Left renal pelvis (tissue), 4 donors: ENCODE results near the gene OLA1. TPM values are rescaled to one million over a fixed set of nuclear protein-coding genes. Genes with fewer than 3 reads are reported as not detected.

ENCODE experiments used
- DNase-seq, 4 donors: peaks; one replicate each; pipeline ENCODE4 v3.0.0-alpha.2; 2013; ENCODE audit warnings: low read depth in 4 of 4, low spot score in 3 of 4
- polyA plus RNA-seq, 4 donors: library from polyadenylated mRNA; unstranded; fragments of 120-200 nt; gene quantifications; one replicate each; pipeline ENCODE4 v1.2.1, GENCODE V29; 2013; ENCODE audit not compliant: insufficient read length in 4 of 4

Gene OLA1
- polyA plus RNA-seq, 4 donors, result 99.6 to 200 (median 161) TPM

- no peak for DNase-seq
Measured at GRCh38 chr2:174227748-174228147, 20.6 kb downstream of the OLA1 start.

- DNase-seq, result no peak
Measured at GRCh38 chr2:174224665-174225288, 23.6 kb downstream of the OLA1 start.

GRCh38 chr2:174224125-174224524, 24.2 kb downstream of the OLA1 start:
- no peak for DNase-seq

GRCh38 chr2:174223388-174223787, 24.9 kb downstream of the OLA1 start:
- no peak for DNase-seq

- no peak for DNase-seq
Measured at GRCh38 chr2:174222154-174222553, 26.2 kb downstream of the OLA1 start.

- DNase-seq, result no peak
Measured at GRCh38 chr2:174219321-174219720, 29.0 kb downstream of the OLA1 start.

GRCh38 chr2:174218773-174219172, 29.6 kb downstream of the OLA1 start:
- no peak for DNase-seq

- no peak for DNase-seq
Measured at GRCh38 chr2:174217869-174218268, 30.5 kb downstream of the OLA1 start.

GRCh38 chr2:174211954-174212353, 36.4 kb downstream of the OLA1 start:
- DNase-seq, result no peak

- no peak for DNase-seq
Measured at GRCh38 chr2:174210862-174211261, 37.5 kb downstream of the OLA1 start.

GRCh38 chr2:174209325-174209724, 39.0 kb downstream of the OLA1 start:
- DNase-seq, result no peak

GRCh38 chr2:174208026-174208425, 40.3 kb downstream of the OLA1 start:
- no peak for DNase-seq

- DNase-seq, result no peak
Measured at GRCh38 chr2:174205562-174205961, 42.8 kb downstream of the OLA1 start.

GRCh38 chr2:174202188-174202587, 46.1 kb downstream of the OLA1 start:
- DNase-seq, result no peak

- DNase-seq, result no peak
Measured at GRCh38 chr2:174198846-174199564, 49.3 kb downstream of the OLA1 start.

GRCh38 chr2:174195253-174195652, 53.1 kb downstream of the OLA1 start:
- no peak for DNase-seq

- DNase-seq, result no peak
Measured at GRCh38 chr2:174193737-174194136, 54.6 kb downstream of the OLA1 start.

GRCh38 chr2:174192664-174193063, 55.7 kb downstream of the OLA1 start:
- no peak for DNase-seq

- DNase-seq, result no peak
Measured at GRCh38 chr2:174191342-174192074, 56.8 kb downstream of the OLA1 start.

- DNase-seq, result no peak
Measured at GRCh38 chr2:174184915-174185314, 63.4 kb downstream of the OLA1 start.

- no peak for DNase-seq
Measured at GRCh38 chr2:174184504-174184903, 63.8 kb downstream of the OLA1 start.

GRCh38 chr2:174183076-174183475, 65.3 kb downstream of the OLA1 start:
- DNase-seq, result no peak
